Colon (tissue), 2 donors: ENCODE results near the gene SV2C.
"Not testable (repeated sequence)": the region's sequence is repeated elsewhere in the genome, so short reads cannot be mapped to it uniquely, and the experiment has no call there.

Experiments used
- FAIRE-seq: peaks from 2 replicates; lab custom pipeline; 2012; peaks lifted over from hg19 to GRCh38; lab: Jason Lieb, UNC
- donor health status: control.
- donor health status: control.

Gene SV2C

DNA sequence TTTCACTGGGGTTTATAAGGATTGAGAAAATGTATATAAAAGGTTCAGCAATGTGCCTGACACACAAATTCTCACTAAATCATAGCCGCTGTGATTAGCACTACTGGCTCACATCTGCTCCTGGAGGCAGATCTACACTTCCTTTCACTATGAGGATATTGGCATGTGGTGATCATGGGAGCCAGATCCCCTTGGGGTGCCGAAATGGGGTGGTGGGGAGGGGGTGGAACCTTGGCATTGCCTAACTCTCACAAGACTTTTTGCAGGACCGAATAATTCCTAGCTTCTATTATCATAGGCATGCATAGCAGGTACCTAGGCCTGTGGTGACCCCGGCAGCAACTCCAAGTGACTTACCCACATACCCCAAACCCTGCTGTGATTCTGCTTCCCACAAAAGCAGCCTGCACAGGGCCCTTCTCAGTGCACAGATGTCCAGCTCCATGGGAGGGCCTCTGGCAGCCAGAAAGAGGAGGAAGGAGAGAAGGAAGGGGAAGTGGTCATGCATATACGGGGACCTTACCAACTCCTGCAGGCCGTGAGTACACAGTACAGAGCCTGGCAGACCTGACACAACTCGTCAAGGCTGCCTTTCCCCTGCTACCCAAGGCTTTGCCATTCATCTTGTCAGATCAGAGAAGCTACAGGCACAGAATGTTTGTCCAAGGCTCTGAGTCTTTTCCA lies 258.6 kb downstream of the SV2C start:
- no peak for FAIRE-seq

DNA sequence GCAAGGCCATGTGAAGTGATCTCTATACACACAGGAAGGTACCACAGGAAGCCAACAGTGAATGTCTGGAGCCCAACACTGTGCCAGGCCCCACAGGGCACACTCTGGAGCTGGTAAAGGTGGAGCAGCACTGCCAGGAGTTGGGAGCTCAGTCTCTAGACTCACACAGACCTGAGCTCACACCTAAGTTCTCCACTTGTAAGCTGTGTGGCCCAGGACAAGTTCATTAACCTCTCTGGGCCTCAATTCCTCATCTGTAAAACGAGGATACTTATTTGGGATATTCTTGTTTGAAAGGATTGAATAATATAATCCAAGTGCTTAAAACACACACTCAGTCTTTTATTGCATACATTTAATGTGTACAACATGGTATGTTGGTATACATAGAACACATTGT lies 259.3 kb downstream of the SV2C start:
- no peak for FAIRE-seq

DNA sequence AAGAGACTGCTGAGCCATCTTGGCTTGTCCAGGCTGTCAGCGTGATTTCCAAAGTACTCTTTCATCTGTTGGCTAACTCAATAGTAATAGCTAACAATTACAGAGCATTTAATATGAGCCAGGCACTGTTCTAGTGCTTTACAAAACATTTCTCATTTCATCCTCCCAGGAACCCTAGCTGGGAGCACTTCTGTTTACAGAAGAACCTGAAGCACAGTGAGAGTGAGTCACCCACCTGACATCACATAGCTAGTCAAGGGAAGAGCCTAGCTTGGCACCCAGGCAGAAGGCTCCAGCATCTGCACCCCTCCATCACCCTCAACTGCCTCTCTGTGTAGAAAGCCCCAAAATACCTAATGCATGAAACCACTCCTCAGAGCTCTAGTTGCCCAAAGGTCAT lies 262.4 kb downstream of the SV2C start:
- no peak for FAIRE-seq

DNA sequence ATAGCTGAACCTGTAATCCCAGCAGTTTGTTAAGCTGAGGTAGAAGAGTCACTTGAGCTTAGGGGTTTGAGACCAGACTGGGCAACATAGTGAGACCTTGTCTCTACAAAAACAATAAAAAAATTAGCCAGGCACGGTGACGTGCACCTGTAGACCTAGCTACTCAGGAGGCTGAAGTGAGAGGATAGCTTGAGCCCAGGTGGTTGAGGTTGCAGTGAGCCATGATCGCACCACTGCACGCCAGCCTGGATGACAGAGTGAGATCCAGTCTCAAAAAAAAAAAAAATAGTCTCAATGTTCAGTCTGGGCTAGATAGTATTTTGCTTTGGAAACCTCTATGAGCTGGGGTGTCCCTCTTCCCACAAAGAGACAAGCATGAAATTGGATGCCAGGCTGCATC lies 268.0 kb downstream of the SV2C start:
- no peak for FAIRE-seq

- FAIRE-seq, result no peak
Observed at GRCh38 chr5:76351577-76351976, 268.4 kb downstream of the SV2C start.

GRCh38 chr5:76356887-76357286 lies 273.7 kb downstream of the SV2C start:
- FAIRE-seq, result no peak

DNA sequence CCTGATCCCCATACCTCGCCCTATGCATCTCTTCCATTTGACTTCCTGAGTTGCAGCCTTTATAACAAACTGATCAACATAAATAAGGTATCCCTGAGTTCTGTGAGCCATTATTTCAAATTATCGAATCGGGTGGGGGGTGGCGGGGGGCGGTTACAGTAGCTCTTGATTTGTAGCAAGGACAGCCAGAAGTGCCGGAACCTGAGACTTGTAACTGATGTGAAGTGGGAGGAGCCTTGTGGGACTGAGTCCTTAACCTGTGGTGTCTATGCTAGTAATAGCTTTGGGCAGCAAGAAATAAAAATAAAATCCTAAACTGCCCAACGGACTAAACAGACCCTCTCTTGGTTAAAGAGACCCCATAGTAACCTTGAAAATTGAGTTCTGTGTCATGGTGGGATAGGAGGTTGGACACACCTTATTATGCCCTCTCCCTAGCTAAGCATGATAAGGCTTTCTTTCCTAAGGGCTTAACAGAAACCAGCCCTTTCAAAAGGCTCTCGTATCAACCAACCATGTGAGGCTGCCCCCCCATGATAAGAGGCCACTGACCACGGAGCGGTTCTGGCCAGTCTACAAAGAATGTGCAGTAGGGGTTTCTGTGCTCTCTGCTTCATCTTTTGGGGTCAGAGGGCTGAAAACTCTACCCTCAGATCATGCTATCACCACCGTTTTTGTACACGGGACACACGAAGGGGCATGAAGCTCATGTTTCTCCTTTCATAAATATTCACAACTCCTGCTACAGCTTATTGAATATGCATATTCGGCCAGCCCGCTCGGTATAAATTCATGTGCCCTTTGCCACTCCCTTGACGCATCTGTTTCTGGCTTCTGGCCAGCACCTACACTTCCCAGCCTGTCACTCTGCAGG lies 280.4 kb downstream of the SV2C start:
- FAIRE-seq, result no peak

- no peak for FAIRE-seq
Observed at GRCh38 chr5:76364226-76364589, 281.0 kb downstream of the SV2C start.

GRCh38 chr5:76365561-76365960 lies 282.4 kb downstream of the SV2C start:
- FAIRE-seq, result no peak

GRCh38 chr5:76366596-76366995 lies 283.4 kb downstream of the SV2C start:
- no peak for FAIRE-seq

GRCh38 chr5:76367623-76368371 lies 284.6 kb downstream of the SV2C start:
- FAIRE-seq, result no peak

DNA sequence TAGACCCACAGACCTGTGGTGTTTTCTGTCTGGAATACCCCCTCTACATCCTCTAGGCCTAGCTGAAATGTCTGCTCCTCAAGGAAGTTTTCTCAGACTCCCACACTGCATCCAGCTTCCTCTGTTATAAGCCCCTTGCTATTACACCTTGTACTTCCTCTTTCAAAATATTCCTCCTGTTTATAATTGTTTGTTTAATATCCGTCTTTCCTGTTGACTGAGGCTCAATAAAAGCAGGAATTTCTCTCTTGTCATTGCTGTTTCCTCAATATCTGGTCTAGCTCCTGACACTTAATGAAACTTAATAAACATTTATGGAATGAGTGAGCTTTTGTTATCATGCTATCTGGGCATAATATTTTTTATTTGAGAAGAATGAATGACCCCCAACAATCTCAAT lies 285.8 kb downstream of the SV2C start:
- FAIRE-seq, result no peak

DNA sequence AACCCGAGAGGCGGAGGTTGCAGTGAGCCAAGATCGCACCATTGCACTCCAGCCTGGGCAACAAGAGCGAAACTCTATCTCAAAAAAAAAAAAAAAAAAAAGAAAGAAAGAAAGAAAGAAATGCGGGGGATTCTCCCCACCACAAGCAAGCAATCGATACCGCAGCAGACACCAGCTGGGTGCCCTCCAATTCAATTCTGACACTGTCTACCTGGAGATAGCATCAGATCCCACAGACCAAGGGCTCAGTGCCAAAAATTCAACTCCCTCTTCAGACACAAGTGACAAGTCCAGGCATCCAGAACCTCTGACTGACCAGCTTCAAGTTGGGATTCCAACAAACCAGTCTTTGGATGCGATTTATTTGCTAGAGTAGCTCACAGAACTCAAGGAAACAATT lies 286.5 kb downstream of the SV2C start:
- FAIRE-seq, result not testable (repeated sequence)

- FAIRE-seq, result no peak
Observed at GRCh38 chr5:76371960-76372322, 288.8 kb downstream of the SV2C start.

- FAIRE-seq, result no peak
Observed at GRCh38 chr5:76372323-76373054, 289.3 kb downstream of the SV2C start.

- FAIRE-seq, result no peak
Observed at GRCh38 chr5:76376148-76376865, 293.1 kb downstream of the SV2C start.

DNA sequence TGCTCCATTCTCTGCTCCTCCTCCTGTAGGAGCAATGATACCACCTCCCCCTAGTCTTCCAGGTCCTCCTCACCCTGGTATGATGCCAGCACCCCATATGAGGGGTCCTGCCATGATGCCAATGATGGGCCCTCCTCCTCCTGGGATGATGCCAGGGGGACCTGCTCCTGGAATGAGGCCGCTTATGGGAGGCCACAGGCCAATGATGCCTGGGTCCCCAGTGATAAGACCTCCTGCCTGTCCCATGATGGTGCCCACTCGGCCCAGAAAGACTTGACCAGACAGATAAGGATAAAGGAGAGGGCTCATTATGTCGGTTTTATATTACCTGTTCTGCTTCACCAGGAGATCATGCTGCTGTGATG lies 293.7 kb downstream of the SV2C start:
- no peak for FAIRE-seq

- FAIRE-seq, result no peak
Observed at GRCh38 chr5:76378355-76378754, 295.2 kb downstream of the SV2C start.

GRCh38 chr5:76379316-76379715 lies 296.1 kb downstream of the SV2C start:
- no peak for FAIRE-seq

DNA sequence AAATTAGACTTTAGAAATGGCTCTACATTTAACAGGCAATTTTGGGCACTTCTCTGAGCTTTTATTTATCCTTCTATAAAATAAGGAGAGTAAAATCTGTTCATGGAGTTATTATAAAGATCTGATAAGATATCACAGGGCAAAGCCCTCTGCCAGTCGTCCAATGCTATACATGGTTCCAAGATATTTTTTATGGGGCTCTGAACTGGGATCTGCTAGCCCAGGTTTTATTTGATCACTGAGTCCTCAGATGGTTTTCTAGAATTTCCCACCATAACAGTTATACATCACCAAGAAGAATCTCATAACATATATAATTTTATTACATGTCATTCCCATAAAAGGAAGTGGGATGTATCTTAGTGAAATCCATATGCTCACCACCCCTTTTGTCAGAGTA lies 296.7 kb downstream of the SV2C start:
- FAIRE-seq, result no peak

- no peak for FAIRE-seq
Observed at GRCh38 chr5:76380346-76381066, 297.3 kb downstream of the SV2C start.
